ENCODE measurements around the gene GATC.

DNA sequence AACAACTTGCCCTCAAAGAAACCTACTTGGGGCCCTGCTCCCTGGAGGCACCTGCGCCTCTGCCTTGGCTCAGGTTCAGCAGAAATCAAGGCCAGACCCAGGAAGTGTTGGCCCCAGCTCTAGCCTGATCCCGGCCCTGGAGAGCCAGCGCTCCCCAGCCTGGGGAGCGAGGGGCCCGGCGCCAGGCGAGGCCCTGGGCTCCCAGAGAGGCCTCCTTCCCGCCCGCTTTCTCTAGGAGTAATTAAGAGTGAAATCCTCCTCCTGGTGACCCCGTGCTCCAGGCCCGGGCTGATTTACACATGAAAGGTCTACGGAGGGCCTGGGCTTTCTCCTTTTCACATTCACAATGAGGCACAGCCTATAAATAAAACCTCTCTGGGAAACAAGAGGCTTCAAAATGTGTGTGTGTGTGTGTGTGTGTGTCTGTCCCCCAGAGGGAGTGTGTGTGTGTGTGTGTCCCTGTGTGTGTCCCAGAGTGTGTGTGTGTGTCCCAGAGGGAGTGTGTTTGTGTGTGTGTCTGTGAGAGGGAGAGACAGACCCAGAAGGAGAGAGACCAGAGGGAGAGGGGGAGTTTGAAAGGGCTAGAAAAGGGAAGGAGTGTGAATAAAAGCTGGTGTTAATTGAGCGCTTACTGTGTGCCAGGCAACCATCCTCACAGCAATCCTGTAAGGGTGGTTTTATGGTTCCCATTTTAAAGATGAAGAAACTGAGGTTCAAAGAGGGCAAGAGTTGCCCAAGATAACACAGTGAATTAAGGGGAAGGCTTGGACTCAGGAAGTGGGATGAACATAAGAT, 32.1 kb upstream of the GATC start:
- TF ChIP-seq EED (IDR thresholded peaks at IDR 0.05; ENCODE audit: low read depth) (no peak), POLR2AphosphoS5 (IDR thresholded peaks at IDR 0.05; ENCODE audit: low read length) (no peak), CBX5 (IDR thresholded peaks at IDR 0.05; ENCODE audit: low read depth) (no peak), SUZ12 (IDR thresholded peaks at IDR 0.05; ENCODE audit: unreplicated experiment) (no peak), RAD51 (IDR thresholded peaks at IDR 0.05) (no peak), EZH2 (IDR thresholded peaks at IDR 0.05; ENCODE audit: borderline replicate concordance, control insufficient read depth, low read depth, low read length) (no peak), CREB1 (IDR thresholded peaks at IDR 0.05; ENCODE audit: low read depth) (no peak), CEBPB (IDR thresholded peaks at IDR 0.05; ENCODE audit: borderline replicate concordance in 1 of 2, low read depth in 2 of 2, low read length in 2 of 2) (no peak), MXI1 (IDR thresholded peaks at IDR 0.05; ENCODE audit: low read depth, low read length) (no peak), IRF4 (IDR thresholded peaks at IDR 0.05; ENCODE audit: low read depth, low read length) (no peak), TAF1 (IDR thresholded peaks at IDR 0.05; ENCODE audit: borderline replicate concordance, low read depth, low read length) (no peak)
- TF ChIP-seq, protein P1, sequence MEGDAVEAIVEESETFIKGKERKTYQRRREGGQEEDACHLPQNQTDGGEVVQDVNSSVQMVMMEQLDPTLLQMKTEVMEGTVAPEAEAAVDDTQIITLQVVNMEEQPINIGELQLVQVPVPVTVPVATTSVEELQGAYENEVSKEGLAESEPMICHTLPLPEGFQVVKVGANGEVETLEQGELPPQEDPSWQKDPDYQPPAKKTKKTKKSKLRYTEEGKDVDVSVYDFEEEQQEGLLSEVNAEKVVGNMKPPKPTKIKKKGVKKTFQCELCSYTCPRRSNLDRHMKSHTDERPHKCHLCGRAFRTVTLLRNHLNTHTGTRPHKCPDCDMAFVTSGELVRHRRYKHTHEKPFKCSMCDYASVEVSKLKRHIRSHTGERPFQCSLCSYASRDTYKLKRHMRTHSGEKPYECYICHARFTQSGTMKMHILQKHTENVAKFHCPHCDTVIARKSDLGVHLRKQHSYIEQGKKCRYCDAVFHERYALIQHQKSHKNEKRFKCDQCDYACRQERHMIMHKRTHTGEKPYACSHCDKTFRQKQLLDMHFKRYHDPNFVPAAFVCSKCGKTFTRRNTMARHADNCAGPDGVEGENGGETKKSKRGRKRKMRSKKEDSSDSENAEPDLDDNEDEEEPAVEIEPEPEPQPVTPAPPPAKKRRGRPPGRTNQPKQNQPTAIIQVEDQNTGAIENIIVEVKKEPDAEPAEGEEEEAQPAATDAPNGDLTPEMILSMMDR (IDR thresholded peaks at IDR 0.05 in 2 of 3, conservative IDR thresholded peaks at IDR 0.05 in 1 of 3; ENCODE audit: control insufficient read depth in 2 of 3, extremely low read depth in 1 of 3, insufficient read depth in 1 of 3, low read depth in 3 of 3, low read length in 3 of 3), result no peak
- TF ChIP-seq, protein P2, sequence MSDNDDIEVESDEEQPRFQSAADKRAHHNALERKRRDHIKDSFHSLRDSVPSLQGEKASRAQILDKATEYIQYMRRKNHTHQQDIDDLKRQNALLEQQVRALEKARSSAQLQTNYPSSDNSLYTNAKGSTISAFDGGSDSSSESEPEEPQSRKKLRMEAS (IDR thresholded peaks at IDR 0.05; ENCODE audit: low read depth, low read length), result no peak

Measured in GM12878 (cell line).